NCI-H1417 (cell line): ENCODE results near the gene BCO1.

Experiments
- DNase-seq, 3 experiments: peaks; one replicate each; lab custom pipeline; 2025; lab: John Stamatoyannopoulos, UW

BCO1 gene

DNA sequence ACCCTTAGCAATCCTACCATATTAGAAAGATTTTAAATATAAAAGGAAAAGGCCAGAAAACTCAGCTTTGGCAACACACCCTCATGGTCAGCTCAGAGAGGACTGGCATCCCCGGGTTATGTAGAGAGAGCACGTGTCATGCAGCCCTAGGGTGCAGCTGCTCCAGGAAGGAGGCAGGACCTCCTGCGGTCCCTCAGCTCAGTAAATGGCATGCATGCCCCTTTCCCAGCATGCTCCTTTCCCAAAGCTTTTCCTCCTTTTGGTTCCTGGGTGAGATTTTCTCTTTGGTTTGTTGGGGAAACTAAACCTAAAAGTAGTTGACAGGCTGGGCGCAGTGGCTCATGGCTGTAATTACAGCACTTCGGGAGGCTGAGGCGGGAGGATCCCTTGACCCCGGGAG lies 80.2 kb downstream of the BCO1 start:
- peak in 1 of 3 experiments; percentile 3 for DNase-seq

GRCh38 chr16:81319221-81319912 lies 80.9 kb downstream of the BCO1 start:
- no peak for DNase-seq

DNA sequence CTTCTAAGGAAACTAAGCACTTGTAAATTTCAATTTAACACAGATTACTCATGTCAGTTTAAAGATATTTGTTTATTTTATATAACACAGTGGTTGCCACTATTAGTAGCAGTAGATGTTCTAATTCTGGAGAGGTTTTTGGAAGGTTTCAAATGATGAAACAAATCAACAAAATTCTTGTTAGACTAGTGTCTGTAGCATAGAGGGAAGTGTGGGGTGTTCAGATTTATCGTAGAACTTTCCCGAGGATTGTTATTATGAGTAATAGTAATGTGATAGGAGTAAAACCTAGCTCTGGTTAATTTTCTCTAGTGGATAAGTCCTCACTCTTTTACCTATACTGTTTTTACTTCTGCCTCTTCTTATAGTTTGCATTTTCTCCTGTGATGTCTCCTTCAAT lies 82.5 kb downstream of the BCO1 start:
- DNase-seq: no peak

DNA sequence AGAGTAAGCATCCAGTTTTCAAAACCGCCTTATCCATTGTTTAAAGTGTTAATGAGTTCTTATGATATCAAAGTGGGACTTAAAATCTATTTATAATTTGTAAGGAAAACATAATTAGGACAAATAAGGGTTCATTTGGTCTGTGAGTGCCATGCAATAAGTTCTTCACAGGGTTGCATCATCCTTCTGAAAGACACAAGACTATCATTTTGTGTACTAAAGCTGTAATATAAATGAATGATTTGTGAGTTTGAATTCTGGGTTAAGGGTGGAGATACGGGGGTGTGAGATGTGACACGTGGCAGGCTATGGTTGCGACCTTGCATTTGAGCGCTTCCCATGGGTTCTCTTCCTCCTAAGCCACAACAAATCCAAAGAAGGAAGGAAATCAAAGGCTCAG lies 83.0 kb downstream of the BCO1 start:
- DNase-seq: no peak

GRCh38 chr16:81324808-81325207 lies 86.3 kb downstream of the BCO1 start:
- DNase-seq: no peak

DNA sequence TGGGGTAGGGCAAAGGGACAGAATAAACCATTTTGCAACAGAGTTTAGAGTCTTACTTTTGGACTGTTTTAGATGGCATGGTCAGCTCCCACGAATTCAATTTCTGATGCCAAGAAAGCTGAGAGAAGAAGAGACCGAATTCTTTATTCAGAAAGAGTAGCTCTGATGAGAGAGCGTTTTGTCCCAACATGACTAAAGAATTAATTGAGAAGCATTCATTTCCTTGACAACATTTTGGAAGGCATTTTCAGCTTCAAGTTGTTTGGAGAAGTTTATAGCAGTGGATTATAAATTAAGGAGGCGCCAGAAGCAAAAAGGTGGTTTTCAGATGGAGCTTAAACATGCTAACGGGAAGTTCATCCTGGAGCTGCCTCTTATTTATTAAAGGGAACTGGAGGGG lies 88.5 kb downstream of the BCO1 start:
- no peak for DNase-seq

GRCh38 chr16:81327447-81328196 lies 89.1 kb downstream of the BCO1 start:
- no peak for DNase-seq

DNA sequence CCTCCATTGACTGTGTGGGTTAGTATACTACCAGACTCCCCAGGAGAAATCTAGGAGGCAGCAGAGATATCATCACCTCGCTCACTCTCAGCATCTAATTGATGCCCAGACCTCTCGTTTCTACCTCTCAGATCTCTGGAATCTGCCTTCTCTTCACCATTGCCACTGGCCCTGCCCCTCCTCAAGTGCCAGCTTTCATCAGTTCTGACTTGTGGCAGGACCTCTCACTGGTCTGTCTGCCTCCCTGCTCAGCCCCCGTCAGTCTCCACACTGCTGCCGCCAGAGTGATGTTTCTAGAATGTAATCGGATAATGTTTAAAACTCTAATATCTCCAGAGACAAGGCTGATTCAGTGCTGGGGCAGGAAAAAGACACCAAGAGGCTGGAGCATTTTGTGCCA lies 91.5 kb downstream of the BCO1 start:
- no peak for DNase-seq

GRCh38 chr16:81333356-81333755 lies 94.9 kb downstream of the BCO1 start:
- no peak for DNase-seq

- DNase-seq: no peak
Measured at GRCh38 chr16:81335669-81336068, 97.2 kb downstream of the BCO1 start.

- no peak for DNase-seq
Measured at GRCh38 chr16:81337097-81337496, 98.6 kb downstream of the BCO1 start.
